ENCODE data around the gene CCDC70. TPM values are rescaled to one million over a fixed set of nuclear protein-coding genes. Genes with fewer than 3 reads are reported as not detected.

Gene CCDC70
- total and polyA plus RNA-seq, 2 of the 8 experiments (the other 6 are each of a cell fraction or from before 2014, with no cell fraction given), result not detected

GRCh38 chr13:51848674-51849073 is 13.1 kb upstream of the CCDC70 start:
- H3K27me3 ChIP-seq (replicated peaks in 1 of 4; ENCODE audit: control insufficient read depth in 3 of 4, extremely low read depth in 1 of 4, insufficient read depth in 3 of 4, low read length in 3 of 4), result no peaks in the 10 kb centered on the region
- no peak overlapping the region for H3K27ac ChIP-seq (ENCODE audit: low read depth, low read length)
- no peaks in the 10 kb centered on the region for H3K79me2 ChIP-seq (ENCODE audit: control insufficient read depth in 1 of 2, insufficient read depth in 2 of 2, low read length in 2 of 2)
- no peak overlapping the region for H2AK5ac ChIP-seq (ENCODE audit: low read depth, low read length)
- H3K9ac ChIP-seq (replicated peaks in 1 of 4; ENCODE audit: extremely low read depth in 1 of 4, low read depth in 3 of 4, low read length in 3 of 4), result no peak overlapping the region
- ChIA-PET CTCF (ENCODE audit: partially characterized antibody) (interaction anchor here (0.8 to 3.5 kb wide), 13 partner anchors 10 to 122 kb away, joined by 3 to 18 read pairs (median 11); partner anchors contain the start of gene CCDC70), POLR2A (ENCODE audit: partially characterized antibody) (no interaction called here)
- no peak overlapping the region for H3K4ac ChIP-seq (replicated peaks; ENCODE audit: insufficient read length, low read depth, low read length)
- no peak overlapping the region for H2BK120ac ChIP-seq (replicated peaks; ENCODE audit: low read depth, low read length)
- H2BK12ac ChIP-seq (ENCODE audit: low read depth, low read length), result no peak overlapping the region
- H3K18ac ChIP-seq (ENCODE audit: extremely low read depth, low read length), result no peak overlapping the region
- H3K36me3 ChIP-seq (ENCODE audit: control insufficient read depth in 2 of 4, insufficient read depth in 4 of 4, low read length in 3 of 4), result no peaks in the 10 kb centered on the region
- no peak overlapping the region for H2BK15ac ChIP-seq (ENCODE audit: low read length)
- no peaks in the 10 kb centered on the region for H4K20me1 ChIP-seq (replicated peaks in 1 of 2; ENCODE audit: control insufficient read depth in 1 of 2, insufficient read depth in 2 of 2, low read length in 2 of 2)
- no peaks in the 10 kb centered on the region for H3K23me2 ChIP-seq (ENCODE audit: low read depth, low read length)
- H3K4me3 ChIP-seq (ENCODE audit: extremely low read depth in 1 of 4, insufficient read depth in 2 of 4, low read depth in 3 of 4, low read length in 4 of 4), result no peak overlapping the region
- DNase-seq (ENCODE audit: low read depth in 1 of 2, low spot score in 2 of 2), result no peak
- 95% methylated on average over 4 of the region's 4 CpGs; no CpG with 5 or more reads in 1 of the 2 experiments for WGBS, 2 experiments (ENCODE audit: extremely low coverage in 1 of 2, insufficient coverage in 1 of 2, insufficient read length in 1 of 2, insufficient replicate concordance in 2 of 2, low coverage in 1 of 2, low lambda C conversion rate in 2 of 2, missing lambda C conversion rate in 1 of 2)
- H3K56ac ChIP-seq (replicated peaks; ENCODE audit: insufficient read length, low read depth, low read length), result no peak overlapping the region
- H3K4me2 ChIP-seq (ENCODE audit: insufficient read depth in 1 of 2, low read depth in 2 of 2, low read length in 2 of 2), result no peak overlapping the region
- no peak overlapping the region for H3K14ac ChIP-seq (ENCODE audit: insufficient read length)
- H3K4me1 ChIP-seq (replicated peaks in 1 of 4; ENCODE audit: control insufficient read depth in 3 of 4, insufficient read depth in 4 of 4, low read length in 3 of 4), result 0 out of 7 replicates have a peak, but pooled peaks cover 0 to 2% (median 0%) of the 10 kb centered on the region in 4 experiments
- no peak overlapping the region for H3K23ac ChIP-seq (ENCODE audit: insufficient read length)
- FAIRE-seq, result no peak
- H3K79me1 ChIP-seq (ENCODE audit: low read depth, low read length), result no peaks in the 10 kb centered on the region
- no peak overlapping the region for H4K5ac ChIP-seq (ENCODE audit: insufficient read length, low read depth, low read length)
- TF ChIP-seq NANOG (IDR thresholded peaks at IDR 0.05; ENCODE audit: insufficient read depth, low read depth, low read length, poor library complexity, severe bottlenecking) (no peak), GTF2F1 (IDR thresholded peaks at IDR 0.05; ENCODE audit: borderline replicate concordance, low read depth, low read length) (no peak), TAF1 (IDR thresholded peaks at IDR 0.05; ENCODE audit: low read depth, low read length) (no peak), KDM4A (IDR thresholded peaks at IDR 0.05; ENCODE audit: low read depth, low read length, severe bottlenecking) (no peak), CHD2 (IDR thresholded peaks at IDR 0.05; ENCODE audit: low read length) (no peak), TBP (IDR thresholded peaks at IDR 0.05; ENCODE audit: low read depth, low read length) (no peak), SP2 (IDR thresholded peaks at IDR 0.05; ENCODE audit: low read length) (no peak), RBBP5 (IDR thresholded peaks at IDR 0.05; ENCODE audit: borderline replicate concordance, low read depth, low read length) (no peak), RXRA (IDR thresholded peaks at IDR 0.05; ENCODE audit: insufficient read depth, low read depth, low read length) (no peak), USF2 (IDR thresholded peaks at IDR 0.05; ENCODE audit: low read length) (no peak), HDAC2 (IDR thresholded peaks at IDR 0.05; ENCODE audit: borderline replicate concordance in 1 of 2, low read depth in 2 of 2, low read length in 2 of 2) (no peak), EZH2 (IDR thresholded peaks at IDR 0.05; ENCODE audit: low read depth, low read length, severe bottlenecking) (no peak), SIX5 (IDR thresholded peaks at IDR 0.05; ENCODE audit: low read depth, low read length) (no peak)
- no peak overlapping the region for H2BK20ac ChIP-seq (ENCODE audit: low read length)
- H4K91ac ChIP-seq (replicated peaks; ENCODE audit: insufficient read length, low read length), result no peak overlapping the region
- no peak overlapping the region for H2BK5ac ChIP-seq (ENCODE audit: low read depth, low read length)
- no peak overlapping the region for H4K8ac ChIP-seq (ENCODE audit: extremely low read depth, insufficient read depth, low read length)
- H2AFZ ChIP-seq (ENCODE audit: low read length), result no peak overlapping the region
- peaks cover 3% of the 10 kb centered on the region in 2 experiments; a peak in 1 of 4 replicates for H3K9me3 ChIP-seq (ENCODE audit: insufficient read depth in 2 of 2, low read depth in 1 of 2, low read length in 1 of 2)

Measured in H1 (cell line).